Mesodermal cell (in vitro differentiated cells): Measurements from ENCODE around the gene UTP18.

ENCODE experiments used
- H3K27ac ChIP-seq: 2 replicates; pipeline ENCODE4 v1.7.0; 2013; ENCODE audit warnings: mild to moderate bottlenecking, low read depth, low read length, moderate library complexity; ENCODE audit not compliant: severe bottlenecking
- H3K36me3 ChIP-seq: 2 replicates; pipeline ENCODE4 v1.7.1; 2013; ENCODE audit warnings: mild to moderate bottlenecking, low read length, moderate library complexity; ENCODE audit not compliant: control insufficient read depth, insufficient read depth
- H3K4me1 ChIP-seq: one replicate; pipeline ENCODE4 v1.7.1; 2013; ENCODE audit warnings: mild to moderate bottlenecking, low read length; ENCODE audit not compliant: insufficient read depth, control insufficient read depth, poor library complexity, severe bottlenecking
- H3K4me3 ChIP-seq: 2 replicates; pipeline ENCODE4 v1.7.0; 2013; ENCODE audit warnings: low read length, control low read depth, mild to moderate bottlenecking; ENCODE audit not compliant: insufficient read depth, poor library complexity, severe bottlenecking; ENCODE audit errors: extremely low read depth
- H3K9me3 ChIP-seq: 2 replicates; pipeline ENCODE4 v1.7.1; 2013; ENCODE audit warnings: mild to moderate bottlenecking, low read length, moderate library complexity; ENCODE audit not compliant: control insufficient read depth
- WGBS, 2 experiments: methylation state at CpG; one replicate each; pipeline ENCODE4 v1.1.5; 2013; ENCODE audit warnings: missing lambda C conversion rate in 2 of 2; ENCODE audit not compliant: insufficient coverage in 2 of 2; 5-methylcytosine and 5-hydroxymethylcytosine counted together

Gene UTP18

DNA sequence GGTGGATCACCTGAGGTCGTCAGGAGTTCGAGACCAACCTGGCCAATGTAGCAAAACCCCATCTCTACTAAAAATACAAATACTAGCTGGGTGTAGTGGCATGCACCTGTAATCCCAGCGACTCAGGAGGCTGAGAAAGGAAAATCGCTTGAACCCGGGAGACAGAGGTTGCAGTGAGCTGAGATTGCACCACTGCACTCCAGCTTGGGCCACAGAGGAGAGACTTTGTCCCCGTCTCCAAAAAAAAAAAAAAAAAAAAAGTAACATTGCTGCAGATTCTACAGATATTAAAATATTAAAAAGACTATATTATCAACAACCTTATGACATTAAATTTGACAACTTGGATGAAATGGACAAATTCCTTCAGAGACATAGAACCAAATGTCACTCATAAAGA lies 26.2 kb upstream of the UTP18 start:
- H3K4me1 ChIP-seq: no peaks in the 10 kb centered on the region
- H3K9me3 ChIP-seq: no peaks in the 10 kb centered on the region
- H3K36me3 ChIP-seq: no peaks in the 10 kb centered on the region
- no peak overlapping the region for H3K4me3 ChIP-seq
- 87 to 90% methylated on average over 2 to 3 of the region's 6 CpGs for WGBS, 2 experiments
- H3K27ac ChIP-seq: no peak overlapping the region

- Histone ChIP-seq H3K4me1 (no peaks in the 10 kb centered on the region), H3K36me3 (no peaks in the 10 kb centered on the region), H3K27ac (no peak overlapping the region), H3K9me3 (no peaks in the 10 kb centered on the region), H3K4me3 (no peak overlapping the region)
- WGBS, 2 experiments: 95 to 99% methylated on average over 4 of the region's 6 CpGs
Measured at GRCh38 chr17:51238255-51238887, 22.0 kb upstream of the UTP18 start.

DNA sequence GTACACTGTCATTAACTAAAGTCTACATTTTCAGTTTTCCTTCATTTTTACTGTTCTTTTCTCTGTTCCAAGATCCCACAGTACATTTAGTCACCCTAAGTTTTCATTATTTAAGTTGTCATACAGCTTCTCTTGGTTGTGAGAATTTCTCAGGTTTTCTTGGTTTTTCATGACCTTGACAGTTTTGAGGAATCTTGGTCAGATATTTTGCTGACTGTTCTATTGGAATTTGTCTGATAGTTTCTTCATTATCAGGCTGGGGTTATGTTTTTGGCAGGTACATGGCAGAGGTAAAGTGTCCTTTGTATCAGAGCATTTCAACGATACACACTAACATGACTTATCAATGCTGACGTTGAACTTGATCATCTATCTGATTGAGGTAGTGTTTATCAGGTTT lies 20.1 kb upstream of the UTP18 start:
- no CpG with 5 or more reads among the region's 2 CpGs for WGBS, 2 experiments

GRCh38 chr17:51244041-51244440 lies 16.3 kb upstream of the UTP18 start:
- peaks cover 6% of the 10 kb centered on the region for H3K36me3 ChIP-seq
- WGBS, 2 experiments: 94 to 98% methylated on average over 4 of the region's 4 CpGs

More for the DNA sequence above, 20.1 kb upstream of the UTP18 start:
- Histone ChIP-seq H3K4me1 (no peaks in the 10 kb centered on the region), H3K9me3 (no peaks in the 10 kb centered on the region), H3K27ac (no peak overlapping the region), H3K36me3 (no peaks in the 10 kb centered on the region), H3K4me3 (no peak overlapping the region)

GRCh38 chr17:51245535-51245934 lies 14.8 kb upstream of the UTP18 start:
- no peak overlapping the region for H3K27ac ChIP-seq
- no peak overlapping the region for H3K4me3 ChIP-seq
- H3K36me3 ChIP-seq: peaks cover 14% of the 10 kb centered on the region
- H3K4me1 ChIP-seq: no peaks in the 10 kb centered on the region
- H3K9me3 ChIP-seq: peaks cover 5% of the 10 kb centered on the region
- WGBS, 2 experiments: no CpG with 5 or more reads among the region's 1 CpG

More at GRCh38 chr17:51244041-51244440, 16.3 kb upstream of the UTP18 start:
- H3K4me1 ChIP-seq: no peaks in the 10 kb centered on the region
- no peak overlapping the region for H3K27ac ChIP-seq
- H3K4me3 ChIP-seq: no peak overlapping the region
- H3K9me3 ChIP-seq: no peaks in the 10 kb centered on the region

DNA sequence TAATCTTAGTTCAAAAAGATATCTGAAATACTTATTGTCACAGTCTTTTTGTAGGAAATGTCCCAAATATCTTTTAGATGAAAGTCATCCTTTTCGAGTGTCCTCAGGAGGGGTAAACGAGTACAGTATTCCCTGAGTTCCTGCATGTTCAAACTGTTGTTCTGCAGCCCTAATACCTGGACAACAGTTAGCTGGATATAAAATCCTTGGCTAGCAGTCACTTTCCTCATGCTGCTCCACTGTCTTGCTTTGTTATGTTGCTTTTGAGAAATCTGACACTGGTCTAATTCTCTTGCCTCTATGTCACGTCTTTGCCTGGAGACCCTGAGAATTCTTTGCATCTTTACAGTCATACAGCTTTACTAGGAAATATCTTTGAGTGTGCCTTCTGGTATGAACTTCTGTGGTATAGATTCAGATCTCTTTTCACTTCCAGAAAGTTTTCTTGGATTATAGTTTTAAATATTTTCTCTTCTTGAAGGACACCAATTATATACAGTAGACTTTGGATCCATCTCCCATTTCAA lies 10.0 kb upstream of the UTP18 start:
- Histone ChIP-seq H3K36me3 (peaks cover 38% of the 10 kb centered on the region), H3K9me3 (peaks cover 5% of the 10 kb centered on the region), H3K4me3 (no peak overlapping the region), H3K4me1 (no peaks in the 10 kb centered on the region), H3K27ac (no peak overlapping the region)
- WGBS, 2 experiments: 95 to 100% methylated on average over 2 to 3 of the region's 3 CpGs

DNA sequence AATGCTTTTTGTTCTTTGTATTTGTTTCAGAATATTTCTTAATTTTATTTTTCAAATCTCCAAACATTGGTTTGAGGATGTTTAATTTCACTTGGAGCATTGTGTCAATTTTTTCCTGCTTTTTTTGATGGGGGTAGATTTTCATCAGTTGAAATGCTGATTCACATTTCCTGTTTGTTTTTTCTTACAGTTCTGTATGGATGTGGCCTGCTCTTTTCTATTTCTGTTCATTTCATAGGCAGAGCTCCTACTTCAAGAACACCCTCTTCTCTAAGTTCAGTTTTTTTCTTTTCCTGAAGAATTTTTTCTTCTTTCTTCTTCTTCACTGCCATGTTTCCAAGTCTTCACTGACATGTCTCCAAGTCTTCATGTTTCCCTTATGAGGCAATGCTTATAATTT lies 9.3 kb upstream of the UTP18 start:
- Histone ChIP-seq H3K4me1 (no peaks in the 10 kb centered on the region), H3K36me3 (peaks cover 39% of the 10 kb centered on the region), H3K27ac (no peak overlapping the region), H3K4me3 (no peak overlapping the region), H3K9me3 (peaks cover 5% of the 10 kb centered on the region)

GRCh38 chr17:51255673-51256072 lies 4.7 kb upstream of the UTP18 start:
- H3K36me3 ChIP-seq: peaks cover 38% of the 10 kb centered on the region
- H3K9me3 ChIP-seq: no peaks in the 10 kb centered on the region
- H3K4me1 ChIP-seq: peaks cover 7% of the 10 kb centered on the region
- no peak overlapping the region for H3K4me3 ChIP-seq
- WGBS, 2 experiments: 89 to 100% methylated on average over 3 of the region's 6 CpGs
- H3K27ac ChIP-seq: no peak overlapping the region

DNA sequence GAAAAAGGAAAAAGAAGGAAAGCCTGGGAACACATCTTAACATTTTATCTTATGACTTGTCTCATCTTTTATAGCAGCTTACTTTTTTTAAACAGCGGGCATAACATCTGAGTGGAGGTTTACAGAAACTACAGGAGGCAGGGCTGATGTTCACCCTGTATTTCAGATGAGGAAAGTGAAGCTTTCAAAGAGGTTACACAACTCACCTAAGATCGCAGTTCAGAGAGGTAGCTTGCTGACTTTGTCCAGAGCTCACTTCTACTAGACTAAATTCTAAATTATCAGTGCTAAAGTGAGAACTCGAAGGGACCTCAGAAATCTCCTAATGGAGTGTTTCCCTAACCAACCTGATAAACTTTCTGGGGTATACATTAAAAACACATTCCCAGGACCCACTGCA lies 4.2 kb upstream of the UTP18 start:
- Histone ChIP-seq H3K36me3 (peaks cover 36% of the 10 kb centered on the region), H3K9me3 (no peaks in the 10 kb centered on the region), H3K27ac (no peak overlapping the region), H3K4me1 (peaks cover 7% of the 10 kb centered on the region), H3K4me3 (no peak overlapping the region)
- WGBS, 2 experiments: 83% methylated on average over 1 of the region's 3 CpGs; no CpG with 5 or more reads in 1 of the 2 experiments

- Histone ChIP-seq H3K27ac (no peak overlapping the region), H3K4me1 (peaks cover 7% of the 10 kb centered on the region), H3K9me3 (no peaks in the 10 kb centered on the region), H3K36me3 (peaks cover 29% of the 10 kb centered on the region), H3K4me3 (no peak overlapping the region)
- WGBS, 2 experiments: no CpG with 5 or more reads among the region's 3 CpGs
Measured at GRCh38 chr17:51257150-51258081, 2.9 kb upstream of the UTP18 start.
